ENCODE results near the gene SLC38A10. TPM values are rescaled to one million over a fixed set of nuclear protein-coding genes. Genes with fewer than 3 reads are reported as not detected.

SLC38A10 gene
- total RNA-seq, 1 experiment from 2014 or later = 109 TPM

DNA sequence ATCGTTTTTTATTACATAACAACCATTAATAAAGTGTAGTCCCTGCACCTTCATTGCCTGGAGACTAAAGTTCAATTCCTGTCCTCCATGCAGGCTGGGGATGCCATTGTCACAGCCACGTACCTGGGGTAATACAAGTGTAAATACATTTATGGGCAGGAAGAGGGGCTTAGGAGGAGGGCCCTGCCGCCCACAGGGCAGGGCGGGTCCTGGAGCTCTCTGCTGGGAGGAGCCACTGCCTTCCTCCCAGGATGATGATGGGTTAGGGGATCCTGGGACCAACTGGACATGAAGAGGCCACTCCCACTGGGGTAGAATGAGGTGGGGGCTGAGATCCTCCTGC, 44.1 kb upstream of the SLC38A10 start:
- H3K9ac ChIP-seq (ENCODE audit: low read length) = 0 out of 2 replicates have a peak overlapping the region, but pooled peaks have one; percentile 3
- no peaks in the 10 kb centered on the region for H3K27me3 ChIP-seq (ENCODE audit: insufficient read depth, low read length)
- RAD21 ChIA-PET (ENCODE audit: low non-redundant PET in 1 of 2, low total read pairs in 2 of 2, uncharacterized antibody in 2 of 2, unreplicated experiment in 2 of 2) = no interaction called here
- ATAC-seq (no peak), DNase-seq (ENCODE audit: low read depth, low spot score) (no peak)
- H3K4me3 ChIP-seq (replicated peaks in 1 of 2; ENCODE audit: low read depth in 1 of 2, low read length in 2 of 2) = no peak overlapping the region
- H2AFZ ChIP-seq (ENCODE audit: low read depth, low read length, poor library complexity, severe bottlenecking) = no peak overlapping the region
- H3K27ac ChIP-seq (ENCODE audit: low read depth, low read length) = peak overlapping the region; percentile 4; the same call in 1 of the 2 replicates
- TF ChIP-seq, protein P1, sequence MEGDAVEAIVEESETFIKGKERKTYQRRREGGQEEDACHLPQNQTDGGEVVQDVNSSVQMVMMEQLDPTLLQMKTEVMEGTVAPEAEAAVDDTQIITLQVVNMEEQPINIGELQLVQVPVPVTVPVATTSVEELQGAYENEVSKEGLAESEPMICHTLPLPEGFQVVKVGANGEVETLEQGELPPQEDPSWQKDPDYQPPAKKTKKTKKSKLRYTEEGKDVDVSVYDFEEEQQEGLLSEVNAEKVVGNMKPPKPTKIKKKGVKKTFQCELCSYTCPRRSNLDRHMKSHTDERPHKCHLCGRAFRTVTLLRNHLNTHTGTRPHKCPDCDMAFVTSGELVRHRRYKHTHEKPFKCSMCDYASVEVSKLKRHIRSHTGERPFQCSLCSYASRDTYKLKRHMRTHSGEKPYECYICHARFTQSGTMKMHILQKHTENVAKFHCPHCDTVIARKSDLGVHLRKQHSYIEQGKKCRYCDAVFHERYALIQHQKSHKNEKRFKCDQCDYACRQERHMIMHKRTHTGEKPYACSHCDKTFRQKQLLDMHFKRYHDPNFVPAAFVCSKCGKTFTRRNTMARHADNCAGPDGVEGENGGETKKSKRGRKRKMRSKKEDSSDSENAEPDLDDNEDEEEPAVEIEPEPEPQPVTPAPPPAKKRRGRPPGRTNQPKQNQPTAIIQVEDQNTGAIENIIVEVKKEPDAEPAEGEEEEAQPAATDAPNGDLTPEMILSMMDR (IDR thresholded peaks at IDR 0.05 in 2 of 3, conservative IDR thresholded peaks at IDR 0.05 in 1 of 3; ENCODE audit: borderline replicate concordance in 1 of 3, insufficient read depth in 1 of 3, low read depth in 2 of 3, low read length in 2 of 3) = 0 out of 6 replicates have a peak, but pooled peaks of 1 of the 3 experiments have one; percentile 1
- TF ChIP-seq, protein P2, sequence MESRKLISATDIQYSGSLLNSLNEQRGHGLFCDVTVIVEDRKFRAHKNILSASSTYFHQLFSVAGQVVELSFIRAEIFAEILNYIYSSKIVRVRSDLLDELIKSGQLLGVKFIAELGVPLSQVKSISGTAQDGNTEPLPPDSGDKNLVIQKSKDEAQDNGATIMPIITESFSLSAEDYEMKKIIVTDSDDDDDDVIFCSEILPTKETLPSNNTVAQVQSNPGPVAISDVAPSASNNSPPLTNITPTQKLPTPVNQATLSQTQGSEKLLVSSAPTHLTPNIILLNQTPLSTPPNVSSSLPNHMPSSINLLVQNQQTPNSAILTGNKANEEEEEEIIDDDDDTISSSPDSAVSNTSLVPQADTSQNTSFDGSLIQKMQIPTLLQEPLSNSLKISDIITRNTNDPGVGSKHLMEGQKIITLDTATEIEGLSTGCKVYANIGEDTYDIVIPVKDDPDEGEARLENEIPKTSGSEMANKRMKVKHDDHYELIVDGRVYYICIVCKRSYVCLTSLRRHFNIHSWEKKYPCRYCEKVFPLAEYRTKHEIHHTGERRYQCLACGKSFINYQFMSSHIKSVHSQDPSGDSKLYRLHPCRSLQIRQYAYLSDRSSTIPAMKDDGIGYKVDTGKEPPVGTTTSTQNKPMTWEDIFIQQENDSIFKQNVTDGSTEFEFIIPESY (IDR thresholded peaks at IDR 0.05; ENCODE audit: extremely low read depth, insufficient replicate concordance, low read length) = no peak
- peak overlapping the region; percentile 52 for H3K4me2 ChIP-seq (ENCODE audit: low read length)
- POLR2A ChIA-PET = no interaction called here
- H3K4me1 ChIP-seq (ENCODE audit: control insufficient read depth in 1 of 2, insufficient read depth in 2 of 2, low read length in 2 of 2) = peaks cover 52 to 72% of the 10 kb centered on the region in 2 experiments
- intact Hi-C loops (cut with micrococcal nuclease) = no loop called here
- no peaks in the 10 kb centered on the region for H3K9me2 ChIP-seq (ENCODE audit: insufficient read depth)
- no peaks in the 10 kb centered on the region for H3K9me3 ChIP-seq (ENCODE audit: control insufficient read depth in 1 of 2, insufficient read depth in 1 of 2, low read depth in 1 of 2, low read length in 2 of 2)
- H3K79me2 ChIP-seq (ENCODE audit: insufficient read depth, low read length) = peaks cover 30% of the 10 kb centered on the region
- H4K20me1 ChIP-seq (ENCODE audit: insufficient read depth) = no peaks in the 10 kb centered on the region
- CTCF ChIA-PET = no interaction called here
- no TSS peak for BruUV-seq (replicated peaks)
- H3K36me3 ChIP-seq (ENCODE audit: control insufficient read depth in 1 of 2, insufficient read depth in 2 of 2, low read length in 2 of 2) = no peaks in the 10 kb centered on the region; a peak in 1 of 4 replicates
